ENCODE results near the gene MCUB. TPM values are rescaled to one million over a fixed set of nuclear protein-coding genes. Genes with fewer than 3 reads are reported as not detected.

The MCUB gene
- total and polyA plus RNA-seq, 9 of the 15 experiments (the other 6 are each of a cell fraction or from before 2014, with no cell fraction given) = 1.4 to 21.5 (median 5.4) TPM

- H3K27me3 ChIP-seq (ENCODE audit: control insufficient read depth in 2 of 2, insufficient read depth in 2 of 2, low read length in 2 of 2) = no peaks in the 10 kb centered on the region
- no TSS peak for BruUV-seq (replicated peaks)
- DNase-seq (ENCODE audit: extremely low read depth in 1 of 4, low spot score in 3 of 4) (no peak), FAIRE-seq (no peak), ATAC-seq (no peak)
- H3K36me3 ChIP-seq (ENCODE audit: control insufficient read depth, insufficient read depth, low read length) = peaks cover 55% of the 10 kb centered on the region; the same call in 2 of the 3 replicates
- H3K4me3 ChIP-seq = no peak overlapping the region
- H3K9me1 ChIP-seq (ENCODE audit: control insufficient read depth, insufficient read depth, low read length) = no peaks in the 10 kb centered on the region
- H3K4me2 ChIP-seq (ENCODE audit: insufficient read depth, low read length) = no peak overlapping the region
- H3K9ac ChIP-seq (ENCODE audit: insufficient read depth in 1 of 2, low read depth in 2 of 2, low read length in 2 of 2) = no peak overlapping the region
- ChIA-PET POLR2A (interaction anchor here (0.6 kb wide), 1 partner anchor 210 kb away, joined by 5 read pairs; no protein-coding TSS in a partner anchor), CTCF (ENCODE audit: low intra/inter-chr PET ratio) (no interaction called here)
- H2AFZ ChIP-seq (ENCODE audit: low read depth, low read length) = no peak overlapping the region
- no peaks in the 10 kb centered on the region for H3K9me3 ChIP-seq (replicated peaks; ENCODE audit: control insufficient read depth, insufficient read depth, low read depth, low read length)
- intact Hi-C loops (cut with micrococcal nuclease) = no loop called here
- no peaks in the 10 kb centered on the region for H3K79me2 ChIP-seq (ENCODE audit: control insufficient read depth, insufficient read depth, low read length)
- 88% methylated on average over 2 of the region's 2 CpGs for WGBS (ENCODE audit: insufficient coverage, low coverage, missing lambda C conversion rate)
- H3K4me1 ChIP-seq (replicated peaks in 1 of 2; ENCODE audit: control insufficient read depth in 2 of 2, insufficient read depth in 2 of 2, low read length in 2 of 2) = no peaks in the 10 kb centered on the region
- no peak overlapping the region for H3K27ac ChIP-seq (ENCODE audit: extremely low read depth, low read depth, low read length)
- no peaks in the 10 kb centered on the region for H4K20me1 ChIP-seq (replicated peaks; ENCODE audit: control insufficient read depth, insufficient read depth, low read length)
- in situ Hi-C loops (cut with MboI) = no loop called here
- TF ChIP-seq CCNT2 (IDR thresholded peaks at IDR 0.05; ENCODE audit: borderline replicate concordance, extremely low read depth, insufficient read length, low read depth, low read length) (no peak), ELF1 (tag; IDR thresholded peaks at IDR 0.05) (no peak), ZBTB40 (IDR thresholded peaks at IDR 0.05) (no peak), ZBTB40 (CRISPR knock-in tag; IDR thresholded peaks at IDR 0.05) (no peak), ZMIZ1 (IDR thresholded peaks at IDR 0.05; ENCODE audit: low read depth in 2 of 2, low read length in 2 of 2) (no peak), SRSF3 (IDR thresholded peaks at IDR 0.05; ENCODE audit: insufficient read depth, low read length) (no peak), NFIX (CRISPR knock-in tag; IDR thresholded peaks at IDR 0.05; ENCODE audit: low read depth) (no peak), EZH2 (IDR thresholded peaks at IDR 0.05; ENCODE audit: borderline replicate concordance, low read depth, low read length) (no peak)
These were observed 48.6 kb upstream of the MCUB start for GRCh38 chr4:109511414-109511813.
